ENCODE measurements around the gene TIE1. TPM values are rescaled to one million over a fixed set of nuclear protein-coding genes. Genes with fewer than 3 reads are reported as not detected.

The TIE1 gene
- total and polyA plus RNA-seq, 2 of the 13 experiments (the other 11 are each of a cell fraction or from before 2014, with no cell fraction given): 0.58 to 0.84 TPM

- TF ChIP-seq ZNF512 (CRISPR knock-in tag; IDR thresholded peaks at IDR 0.05) (no peak), PRPF4 (IDR thresholded peaks at IDR 0.05; ENCODE audit: low read depth, low read length, poor library complexity, severe bottlenecking) (no peak), TFDP1 (CRISPR knock-in tag; IDR thresholded peaks at IDR 0.05; ENCODE audit: borderline replicate concordance) (no peak), EHMT2 (IDR thresholded peaks at IDR 0.05; ENCODE audit: borderline replicate concordance, low read depth, low read length) (no peak), MTF1 (CRISPR knock-in tag; IDR thresholded peaks at IDR 0.05) (no peak), ZNF660 (CRISPR knock-in tag; IDR thresholded peaks at IDR 0.05; ENCODE audit: borderline replicate concordance, low read depth) (no peak), FUBP1 (CRISPR knock-in tag; IDR thresholded peaks at IDR 0.05; ENCODE audit: borderline replicate concordance) (no peak), ZNF263 (CRISPR knock-in tag; IDR thresholded peaks at IDR 0.05) (peak; percentile 20; the same call in 1 of the 2 replicates), ARID3A (IDR thresholded peaks at IDR 0.05; ENCODE audit: low read depth, low read length) (no peak), ZNF841 (CRISPR knock-in tag; IDR thresholded peaks at IDR 0.05; ENCODE audit: borderline replicate concordance) (no peak), JUNB (CRISPR knock-in tag; IDR thresholded peaks at IDR 0.05; ENCODE audit: borderline replicate concordance) (no peak), DMAP1 (CRISPR knock-in tag; IDR thresholded peaks at IDR 0.05) (0 out of 2 replicates have a peak, but pooled peaks have one; percentile 37), SMYD3 (CRISPR knock-in tag; IDR thresholded peaks at IDR 0.05) (no peak), ZNF646 (CRISPR knock-in tag; IDR thresholded peaks at IDR 0.05) (no peak)
Observed at GRCh38 chr1:43282220-43283195, 18.3 kb upstream of the TIE1 start (continued).

Data from HepG2 (cell line).